GM21528 (cell line): Measurements from ENCODE around the gene TBC1D2B.

Source experiments
- ATAC-seq: cut with Tn5 transposase; IDR thresholded peaks from one replicate; pipeline ENCODE4 v1.9.1; 2021; ENCODE audit warnings: mild to moderate bottlenecking, moderate library complexity; ENCODE audit not compliant: unreplicated experiment, low FRiP score

Gene TBC1D2B

DNA sequence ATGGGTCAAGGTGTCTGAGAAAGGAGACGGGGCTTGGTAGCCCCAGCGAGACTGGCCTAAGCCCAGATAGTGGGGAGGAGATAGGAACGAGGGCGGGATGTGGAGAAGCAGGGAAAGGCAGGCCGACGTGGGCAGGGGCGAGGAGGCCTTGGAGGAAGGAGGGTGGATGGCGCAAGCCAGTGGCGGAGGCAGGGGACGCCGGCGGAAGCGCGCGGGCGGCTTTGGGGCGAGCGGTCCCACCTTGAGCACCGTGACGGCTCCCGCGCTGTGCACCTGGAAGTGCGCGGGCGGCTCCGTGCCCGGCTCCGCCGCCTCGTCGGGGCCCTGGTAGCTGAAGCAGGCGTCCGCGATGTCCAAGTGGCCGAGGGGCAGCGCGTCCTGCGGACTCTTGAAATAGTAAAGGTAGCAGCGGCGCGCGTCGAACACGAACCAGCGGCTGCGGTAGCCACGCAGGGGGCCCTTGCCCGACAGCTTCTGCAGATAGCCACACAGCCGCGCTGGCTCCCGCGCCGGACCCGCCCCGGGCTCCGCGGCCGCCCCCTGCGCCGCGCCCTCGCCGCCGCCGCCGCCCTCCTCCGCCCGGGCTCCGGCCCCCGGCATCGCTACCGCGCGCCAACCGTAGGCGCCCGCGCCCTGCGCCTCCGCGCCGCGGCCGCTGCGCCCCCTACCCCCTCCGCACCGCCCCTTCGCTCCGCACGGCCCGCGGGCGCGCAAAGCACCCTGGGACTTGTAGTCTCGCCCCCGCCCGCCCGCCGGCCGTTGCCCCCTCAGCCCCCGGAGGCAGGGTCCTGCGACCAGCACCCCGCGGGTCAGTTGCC is at the start of gene TBC1D2B:
Gene TBC1D2B (minus strand): TSS at position 659 of the 818 bp plus-strand sequence. CDS start 59 bp downstream, at position 600.
- peak; percentile 57 for ATAC-seq

DNA sequence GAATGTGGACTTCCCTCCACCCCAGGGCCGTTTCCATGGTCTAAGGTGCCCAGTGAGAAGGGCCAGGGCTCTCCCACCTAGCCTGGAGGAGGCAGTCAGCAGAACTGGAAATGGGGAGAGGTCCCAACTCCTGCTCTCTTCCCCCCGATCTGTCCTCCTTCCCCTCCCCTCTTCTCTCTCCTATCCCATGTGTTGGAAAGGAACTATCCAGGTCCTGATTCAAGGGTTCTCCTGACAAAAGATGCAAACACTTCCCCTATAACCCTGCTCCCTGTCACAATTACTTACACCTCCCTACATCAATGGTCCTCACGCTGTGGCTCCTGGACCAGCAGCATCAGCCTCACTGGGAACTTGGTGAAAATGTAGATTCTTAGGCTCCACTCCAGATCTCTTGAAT is 47.8 kb upstream of the TBC1D2B start:
- no peak for ATAC-seq

- ATAC-seq = no peak
Observed at GRCh38 chr15:78120523-78120922, 43.0 kb upstream of the TBC1D2B start.

- no peak for ATAC-seq
Observed at GRCh38 chr15:78112551-78112950, 35.0 kb upstream of the TBC1D2B start.

GRCh38 chr15:78111788-78112187 is 34.3 kb upstream of the TBC1D2B start:
- no peak for ATAC-seq

- no peak for ATAC-seq
Observed at GRCh38 chr15:78110916-78111475, 33.5 kb upstream of the TBC1D2B start.

DNA sequence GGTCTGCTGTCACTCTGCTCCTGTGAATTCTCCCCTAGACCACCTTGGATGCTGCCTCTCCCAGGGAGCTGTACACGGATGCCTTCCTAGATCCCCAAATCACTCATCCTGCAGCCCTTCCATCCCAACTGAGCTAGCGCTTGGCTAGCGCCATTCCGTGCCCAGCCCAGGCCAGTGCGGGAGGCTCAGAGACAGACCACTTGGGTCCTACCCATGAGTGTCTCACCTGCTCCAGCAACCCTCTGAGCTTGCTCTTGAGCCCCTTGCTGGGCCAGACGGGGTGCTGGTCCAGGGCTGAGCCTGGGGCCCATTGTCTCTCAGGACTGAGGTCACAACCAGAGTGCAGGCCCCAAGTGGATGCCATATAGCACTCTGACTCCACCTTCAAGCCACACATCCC is 32.6 kb upstream of the TBC1D2B start:
- no peak for ATAC-seq

DNA sequence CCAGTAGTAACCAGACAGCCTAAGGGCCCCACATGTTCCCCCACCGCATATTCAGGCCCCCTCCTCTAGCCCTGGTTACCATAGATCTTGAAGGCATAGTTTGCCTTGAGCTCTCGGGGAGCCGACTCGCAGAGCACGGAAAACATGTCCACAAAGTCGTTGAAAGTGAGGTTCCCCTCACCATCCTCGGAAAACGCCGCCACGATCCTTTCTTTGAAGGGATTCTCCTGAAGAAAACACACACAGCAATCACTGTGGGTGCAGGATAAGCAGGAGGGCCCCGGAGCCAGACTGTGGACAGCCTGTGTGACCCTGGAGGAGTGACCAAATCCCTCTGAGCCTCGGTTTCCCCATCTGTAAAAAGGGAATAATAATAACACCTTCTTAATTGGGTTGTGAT is 31.6 kb upstream of the TBC1D2B start:
- no peak for ATAC-seq

GRCh38 chr15:78108300-78109084 is 31.0 kb upstream of the TBC1D2B start:
- ATAC-seq = no peak

- ATAC-seq = no peak
Observed at GRCh38 chr15:78107471-78107870, 30.0 kb upstream of the TBC1D2B start.

- ATAC-seq = no peak
Observed at GRCh38 chr15:78105476-78106241, 28.1 kb upstream of the TBC1D2B start.

DNA sequence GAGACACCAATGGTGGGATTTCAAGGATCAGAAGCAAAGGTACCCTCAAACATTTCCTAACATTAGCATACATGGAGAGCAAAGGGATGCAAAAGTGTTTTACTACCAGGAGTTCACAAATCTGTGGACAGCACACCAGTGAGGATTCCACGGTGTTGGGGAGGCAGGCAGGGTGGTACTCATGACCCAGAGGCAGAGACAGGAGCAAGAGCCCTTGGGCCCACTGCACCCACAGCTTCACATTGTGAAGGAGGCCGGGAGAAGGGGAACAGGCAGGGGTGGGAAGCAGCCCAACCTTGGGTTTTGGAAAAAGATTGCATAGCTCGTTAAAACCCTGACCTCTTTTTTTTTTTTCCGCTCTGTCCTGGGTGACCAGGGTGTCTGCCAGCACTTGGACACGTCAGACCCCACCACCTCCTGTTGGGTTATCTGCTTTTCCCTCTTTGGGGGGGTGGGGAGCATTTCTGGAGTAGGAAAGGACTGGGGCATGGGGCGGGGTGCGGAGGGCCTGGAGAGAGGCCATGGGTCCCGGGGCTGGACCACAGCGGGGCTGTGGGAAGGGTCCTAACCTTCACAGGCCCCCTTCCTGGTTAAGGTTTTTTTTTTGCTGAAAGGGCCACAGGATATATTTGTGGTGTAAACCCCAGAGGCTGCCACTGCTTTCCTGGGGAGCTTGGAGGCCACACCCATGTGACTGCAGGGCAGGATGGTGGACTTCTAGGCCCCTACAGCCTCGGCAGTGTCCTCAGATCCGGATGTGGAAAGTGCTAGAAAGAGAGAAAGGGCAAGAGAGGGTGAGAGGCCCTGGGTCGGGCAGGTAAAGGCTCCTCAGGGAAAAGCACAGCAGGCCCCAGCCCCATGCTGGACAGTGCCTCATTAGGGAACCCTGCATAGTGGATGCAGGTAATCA is 27.3 kb upstream of the TBC1D2B start:
- no peak for ATAC-seq

GRCh38 chr15:78104119-78104479 is 26.6 kb upstream of the TBC1D2B start:
- peak; percentile 21 for ATAC-seq

DNA sequence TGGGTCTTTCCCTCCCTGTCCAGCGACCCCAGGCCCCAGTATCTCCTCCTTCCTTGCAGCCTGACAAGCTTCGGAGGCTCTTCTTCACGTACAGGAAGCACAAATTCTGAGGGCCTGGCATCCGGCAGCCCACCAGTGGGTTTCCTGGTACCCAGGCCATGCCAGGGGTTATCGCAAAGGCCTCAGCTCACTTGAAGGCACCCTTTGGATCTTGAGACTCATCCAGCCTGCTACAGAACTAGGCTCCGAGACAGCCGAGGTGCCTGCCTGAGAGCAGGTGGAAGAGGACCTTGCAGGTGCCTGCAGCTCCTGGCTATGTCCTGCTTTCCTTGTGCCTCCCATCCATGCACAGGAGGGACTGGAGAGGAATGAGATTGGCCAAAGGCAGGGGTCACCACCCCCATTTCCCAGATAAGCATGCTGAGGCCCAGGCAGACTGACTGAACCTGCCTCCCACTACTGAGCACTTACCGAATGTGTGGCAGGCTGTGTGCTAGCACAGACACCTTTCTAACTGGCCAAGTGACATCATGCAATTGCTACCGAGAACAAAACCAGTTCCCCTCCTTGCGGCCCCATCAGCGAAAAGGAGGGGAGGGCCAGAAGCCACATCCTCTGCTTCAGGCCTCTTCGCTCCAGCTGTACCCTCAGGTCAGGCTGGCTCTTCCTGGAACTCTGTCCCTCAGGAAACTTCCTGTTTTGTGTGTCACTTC is 26.1 kb upstream of the TBC1D2B start:
- ATAC-seq = peak; percentile 79

GRCh38 chr15:78102741-78103140 is 25.2 kb upstream of the TBC1D2B start:
- no peak for ATAC-seq

GRCh38 chr15:78102211-78102610 is 24.7 kb upstream of the TBC1D2B start:
- ATAC-seq = no peak

- ATAC-seq = no peak
Observed at GRCh38 chr15:78101423-78102105, 24.1 kb upstream of the TBC1D2B start.

GRCh38 chr15:78100886-78101285 is 23.4 kb upstream of the TBC1D2B start:
- no peak for ATAC-seq
